SU-DHL-6 (cell line): ENCODE measurements around the gene WFDC1.

Source experiments
- H2AFZ ChIP-seq: fragments of 200-600 bp; sonication (generic); 2 replicates; pipeline ENCODE4 v1.6.1; 2014; ENCODE audit warnings: low read depth, mild to moderate bottlenecking, moderate library complexity, mixed read lengths, antibody characterized with exemption, low read length; ENCODE audit not compliant: severe bottlenecking
- H3F3A ChIP-seq: fragments of 200-600 bp; shearing (Covaris generic); 2 replicates; pipeline ENCODE4 v1.6.0; 2016; ENCODE audit warnings: antibody characterized with exemption, mild to moderate bottlenecking; ENCODE audit not compliant: insufficient read depth
- H3K27ac ChIP-seq: fragments of 200-600 bp; sonication (generic); 2 replicates; pipeline ENCODE4 v1.5.1; 2016; ENCODE audit warnings: low read depth, mild to moderate bottlenecking, low read length, moderate library complexity, mixed read lengths
- H3K27me3 ChIP-seq: fragments of 200-600 bp; sonication (generic), shearing (Covaris generic); 2 replicates; pipeline ENCODE4 v1.6.0; 2014; ENCODE audit warnings: mild to moderate bottlenecking, low read length
- H3K36me3 ChIP-seq: fragments of 200-600 bp; sonication (generic); 2 replicates; pipeline ENCODE4 v1.6.1; 2014; ENCODE audit warnings: mild to moderate bottlenecking, low read length, mixed read lengths
- H3K4me2 ChIP-seq: fragments of 300-600, 200-600 bp; shearing (Covaris generic), sonication (generic); 2 replicates; pipeline ENCODE4 v1.6.0; 2014; ENCODE audit warnings: low read length, low read depth, mild to moderate bottlenecking; ENCODE audit not compliant: poor library complexity, severe bottlenecking
- H3K4me3 ChIP-seq: fragments of 200-600 bp; sonication (generic); 2 replicates; pipeline ENCODE4 v1.5.1; 2014; ENCODE audit warnings: antibody characterized with exemption, low read length, mild to moderate bottlenecking, mixed read lengths; ENCODE audit not compliant: insufficient read depth, poor library complexity, severe bottlenecking
- H3K79me2 ChIP-seq: fragments of 200-600 bp; sonication (generic); 2 replicates; pipeline ENCODE4 v1.6.1; 2014; ENCODE audit warnings: mild to moderate bottlenecking, low read length, moderate library complexity; ENCODE audit not compliant: insufficient read depth
- H3K9ac ChIP-seq: fragments of 200-600 bp; sonication (generic); 2 replicates; pipeline ENCODE4 v1.7.0; 2014; ENCODE audit warnings: mild to moderate bottlenecking, low read length
- H3K9me2 ChIP-seq: fragments of 200-600 bp; sonication (generic); replicated peaks from 2 replicates; pipeline ENCODE4 v1.6.1; 2014; ENCODE audit warnings: low read length; ENCODE audit not compliant: insufficient read depth
- H3K9me3 ChIP-seq: fragments of 200-600 bp; sonication (generic); 2 replicates; pipeline ENCODE4 v1.6.1; 2014; ENCODE audit warnings: low read length, mixed read lengths; ENCODE audit not compliant: insufficient read depth
- H4K20me1 ChIP-seq: fragments of 200-600 bp; sonication (generic); 2 replicates; pipeline ENCODE4 v1.6.1; 2014; ENCODE audit warnings: low read depth, mild to moderate bottlenecking, antibody characterized with exemption, low read length, moderate library complexity, mixed read lengths
- CTCF ChIP-seq: fragments of 200-600 bp; sonication (generic); IDR thresholded peaks from one replicate; pipeline ENCODE4 v1.5.1; 2017; ENCODE audit warnings: antibody characterized with exemption, mild to moderate bottlenecking, low read length, moderate library complexity; ENCODE audit not compliant: insufficient read depth, poor library complexity, severe bottlenecking
- EZH2phosphoT487 ChIP-seq: fragments of 200-600 bp; sonication (generic), shearing (Covaris generic); conservative IDR thresholded peaks from 2 replicates; pipeline ENCODE4 v1.6.1; 2018; ENCODE audit warnings: mild to moderate bottlenecking, antibody characterized with exemption, low read length, moderate library complexity, mixed read lengths

The WFDC1 gene

GRCh38 chr16:84321932-84322331 is 27.3 kb downstream of the WFDC1 start:
- H3K4me3 ChIP-seq, result no peak overlapping the region
- no peak for TF ChIP-seq CTCF
- no peak for TF ChIP-seq EZH2phosphoT487
- H3K4me2 ChIP-seq, result no peak overlapping the region
- no peak overlapping the region for H2AFZ ChIP-seq
- H3K36me3 ChIP-seq, result no peaks in the 10 kb centered on the region
- no peak overlapping the region for H3K9ac ChIP-seq
- no peaks in the 10 kb centered on the region for H3K79me2 ChIP-seq
- H3K9me2 ChIP-seq, result no peaks in the 10 kb centered on the region
- no peaks in the 10 kb centered on the region for H4K20me1 ChIP-seq
- no peak overlapping the region for H3K27ac ChIP-seq
- H3K27me3 ChIP-seq, result no peaks in the 10 kb centered on the region
- no peaks in the 10 kb centered on the region for H3F3A ChIP-seq
- H3K9me3 ChIP-seq, result peaks cover 6% of the 10 kb centered on the region; the same call in 1 of the 2 replicates

- Histone ChIP-seq H3K9ac (no peak overlapping the region), H3F3A (no peaks in the 10 kb centered on the region), H3K36me3 (no peaks in the 10 kb centered on the region), H3K79me2 (no peaks in the 10 kb centered on the region), H3K9me2 (no peaks in the 10 kb centered on the region), H3K4me2 (no peak overlapping the region), H2AFZ (no peak overlapping the region), H3K4me3 (no peak overlapping the region), H3K27ac (no peak overlapping the region), H4K20me1 (no peaks in the 10 kb centered on the region), H3K27me3 (no peaks in the 10 kb centered on the region), H3K9me3 (peaks cover 4% of the 10 kb centered on the region; the same call in 1 of the 2 replicates)
- no peak for TF ChIP-seq EZH2phosphoT487
- TF ChIP-seq CTCF, result no peak
Observed at GRCh38 chr16:84322749-84323148, 28.1 kb downstream of the WFDC1 start.

GRCh38 chr16:84323606-84324005 is 28.9 kb downstream of the WFDC1 start:
- Histone ChIP-seq H3K9me2 (no peaks in the 10 kb centered on the region), H3F3A (no peaks in the 10 kb centered on the region), H2AFZ (no peak overlapping the region), H3K79me2 (no peaks in the 10 kb centered on the region), H4K20me1 (no peaks in the 10 kb centered on the region), H3K36me3 (no peaks in the 10 kb centered on the region), H3K9ac (no peak overlapping the region), H3K9me3 (no peaks in the 10 kb centered on the region), H3K4me3 (no peak overlapping the region), H3K27ac (no peak overlapping the region), H3K27me3 (no peaks in the 10 kb centered on the region), H3K4me2 (no peak overlapping the region)
- TF ChIP-seq EZH2phosphoT487, result no peak
- TF ChIP-seq CTCF, result no peak
